ENCODE data around the gene NSRP1. TPM values are rescaled to one million over a fixed set of nuclear protein-coding genes. Genes with fewer than 3 reads are reported as not detected.

NSRP1 gene
- polyA plus RNA-seq, 3 donors, result 7.2 to 19.9 (median 11.7) TPM

- no peaks in the 10 kb centered on the region for H3K9me3 Mint-ChIP-seq
- no peaks in the 10 kb centered on the region for H3K27me3 ChIP-seq (ENCODE audit: control insufficient read depth in 2 of 2, insufficient read depth in 2 of 2, low read length in 2 of 2)
Observed at GRCh38 chr17:30103921-30104320, 12.7 kb upstream of the NSRP1 start.

More at GRCh38 chr17:30103921-30104320, 12.7 kb upstream of the NSRP1 start:
- peak overlapping the region in 1 of 2 donors; percentile 18 for H3K4me3 Mint-ChIP-seq
- H3K36me3 Mint-ChIP-seq, result no peaks in the 10 kb centered on the region
- Histone ChIP-seq H3K4me1 (ENCODE audit: control insufficient read depth in 1 of 2, insufficient read depth in 2 of 2, low read length in 2 of 2) (peaks cover 12 to 21% of the 10 kb centered on the region in 2 donors), H3K27ac (ENCODE audit: low read depth in 1 of 2, low read length in 2 of 2) (peak overlapping the region in 1 of 2 donors; percentile 63), H3K4me2 (replicated peaks; ENCODE audit: extremely low read depth, low read length, poor library complexity, severe bottlenecking) (peak overlapping the region; percentile 16), H2AFZ (ENCODE audit: insufficient read depth, low read depth, low read length, poor library complexity, severe bottlenecking) (no peak overlapping the region), H3K9ac (ENCODE audit: insufficient read depth, low read length, poor library complexity, severe bottlenecking) (no peak overlapping the region), H3K4me3 (replicated peaks in 1 of 3; ENCODE audit: low read depth in 2 of 3, low read length in 3 of 3) (no peak overlapping the region), H4K20me1 (ENCODE audit: insufficient read depth, low read length) (no peaks in the 10 kb centered on the region), H3K36me3 (replicated peaks in 1 of 2; ENCODE audit: control insufficient read depth in 1 of 2, insufficient read depth in 2 of 2, low read length in 2 of 2) (no peaks in the 10 kb centered on the region), H3K79me2 (ENCODE audit: insufficient read depth, low read length) (no peaks in the 10 kb centered on the region), H3K9me3 (replicated peaks in 1 of 2; ENCODE audit: control insufficient read depth in 1 of 2, insufficient read depth in 1 of 2, low read length in 2 of 2) (no peaks in the 10 kb centered on the region)
- intact Hi-C loops (cut with micrococcal nuclease), result loop anchor here in 1 of 2 donors (5.0 kb wide), 1 partner anchor 73 kb away; no protein-coding TSS in a partner anchor
- WGBS (ENCODE audit: insufficient coverage), result no CpG with 5 or more reads among the region's 1 CpG
- peak; percentile 7 to 49 (median 8) for DNase-seq
- peaks cover 20% of the 10 kb centered on the region for H3K4me1 Mint-ChIP-seq
- TF ChIP-seq CTCF (IDR thresholded peaks at IDR 0.05), result no peak
- peak overlapping the region; percentile 71 to 98 (median 96) for H3K27ac Mint-ChIP-seq
- H3K27me3 Mint-ChIP-seq (ENCODE audit: low read depth in 3 of 3), result peaks cover 0 to 2% (median 0%) of the 10 kb centered on the region in 3 donors

Data from CD14-positive monocyte (primary cell).